CD14-positive monocyte (primary cell): ENCODE results near the gene LPCAT3. TPM values are rescaled to one million over a fixed set of nuclear protein-coding genes. Genes with fewer than 3 reads are reported as not detected.

Source experiments
- DNase-seq, 3 donors: peaks; one replicate each; pipeline ENCODE4 v3.0.0-alpha.2; 2011 to 2022
- H2AFZ ChIP-seq: 2 replicates; pipeline ENCODE4 v1.6.0; 2012; ENCODE audit warnings: mild to moderate bottlenecking, low read depth, low read length, inconsistent platforms; ENCODE audit not compliant: insufficient read depth, poor library complexity, severe bottlenecking
- H3K27ac ChIP-seq, 2 donors: 1 replicate in 1 of 2; 2 replicates in 1 of 2; pipeline ENCODE4 v1.5.1; 2012 to 2013; ENCODE audit warnings: low read length in 2 of 2, control low read depth in 1 of 2, inconsistent platforms in 1 of 2, low read depth in 1 of 2, mild to moderate bottlenecking in 1 of 2
- H3K27me3 ChIP-seq, 2 donors: one replicate each; pipeline versions ENCODE4 v1.6.0 to v1.6.1; 2011 to 2013; ENCODE audit warnings: low read length in 2 of 2; ENCODE audit not compliant: control insufficient read depth in 2 of 2, insufficient read depth in 2 of 2
- H3K36me3 ChIP-seq, 2 donors: replicated peaks in 1 of 2; 1 replicate in 1 of 2; 2 replicates in 1 of 2; pipeline versions ENCODE4 v1.5.1 to v1.6.1; 2012 to 2013; ENCODE audit warnings: low read length in 2 of 2, control low read depth in 1 of 2, inconsistent platforms in 1 of 2, mild to moderate bottlenecking in 1 of 2; ENCODE audit not compliant: insufficient read depth in 2 of 2, control insufficient read depth in 1 of 2
- H3K4me1 ChIP-seq, 2 donors: 1 replicate in 1 of 2; 2 replicates in 1 of 2; pipeline versions ENCODE4 v1.5.1 to v1.6.1; 2012 to 2013; ENCODE audit warnings: low read length in 2 of 2, control low read depth in 1 of 2, inconsistent platforms in 1 of 2, mild to moderate bottlenecking in 1 of 2, moderate library complexity in 1 of 2; ENCODE audit not compliant: insufficient read depth in 2 of 2, control insufficient read depth in 1 of 2
- H3K4me2 ChIP-seq: replicated peaks from 2 replicates; pipeline ENCODE3; 2012; ENCODE audit warnings: low read length, moderate library complexity, mild to moderate bottlenecking; ENCODE audit not compliant: poor library complexity, severe bottlenecking; ENCODE audit errors: extremely low read depth
- H3K4me3 ChIP-seq, 3 experiments: fragments of 200-600 bp in 1 of 3; sonication (generic) in 1 of 3; replicated peaks in 1 of 3; 1 replicate in 2 of 3; 2 replicates in 1 of 3; pipeline ENCODE4 v1.5.1; 2011 to 2013; ENCODE audit warnings: low read length in 3 of 3, mild to moderate bottlenecking in 3 of 3, control low read depth in 2 of 3, low read depth in 2 of 3, inconsistent platforms in 1 of 3, moderate library complexity in 1 of 3
- H3K79me2 ChIP-seq: 2 replicates; pipeline ENCODE4 v1.6.0; 2012; ENCODE audit warnings: mild to moderate bottlenecking, control low read depth, inconsistent platforms, low read length, moderate library complexity; ENCODE audit not compliant: insufficient read depth
- H3K9ac ChIP-seq: 2 replicates; pipeline ENCODE4 v1.6.0; 2017; ENCODE audit warnings: low read length, mild to moderate bottlenecking; ENCODE audit not compliant: insufficient read depth, poor library complexity, severe bottlenecking
- H3K9me3 ChIP-seq, 2 donors: replicated peaks in 1 of 2; 1 replicate in 1 of 2; 2 replicates in 1 of 2; pipeline versions ENCODE4 v1.5.1 to v1.6.1; 2012 to 2013; ENCODE audit warnings: low read length in 2 of 2, control low read depth in 1 of 2; ENCODE audit not compliant: control insufficient read depth in 1 of 2, insufficient read depth in 1 of 2
- H4K20me1 ChIP-seq: 2 replicates; pipeline ENCODE4 v1.6.0; 2012; ENCODE audit warnings: mild to moderate bottlenecking, low read length, control low read depth, moderate library complexity; ENCODE audit not compliant: insufficient read depth
- H3K27ac Mint-ChIP-seq, 7 donors: one replicate each; pipeline ENCODE4 v1.8.0; 2020; ENCODE audit warnings: mild to moderate bottlenecking in 7 of 7, mixed read lengths in 7 of 7, moderate library complexity in 6 of 7, inconsistent platforms in 2 of 7
- H3K27me3 Mint-ChIP-seq, 3 donors: one replicate each; pipeline ENCODE4 v1.8.0; 2021 to 2022; ENCODE audit warnings: low read depth in 3 of 3, mild to moderate bottlenecking in 3 of 3, mixed read lengths in 3 of 3, moderate library complexity in 3 of 3, inconsistent platforms in 1 of 3
- H3K36me3 Mint-ChIP-seq, 2 donors: one replicate each; pipeline ENCODE4 v1.8.0; 2020; ENCODE audit warnings: mixed read lengths in 2 of 2, inconsistent platforms in 1 of 2, mild to moderate bottlenecking in 1 of 2
- H3K4me1 Mint-ChIP-seq: one replicate; pipeline ENCODE4 v1.8.0; 2020; ENCODE audit warnings: mild to moderate bottlenecking, mixed read lengths
- H3K4me3 Mint-ChIP-seq, 2 donors: one replicate each; pipeline ENCODE4 v1.8.0; 2020; ENCODE audit warnings: mild to moderate bottlenecking in 2 of 2, mixed read lengths in 2 of 2, moderate library complexity in 1 of 2
- H3K9me3 Mint-ChIP-seq, 7 donors: one replicate each; pipeline ENCODE4 v1.8.0; 2020 to 2022; ENCODE audit warnings: mixed read lengths in 7 of 7, mild to moderate bottlenecking in 6 of 7, moderate library complexity in 6 of 7, inconsistent platforms in 2 of 7
- WGBS: methylation state at CpG from one replicate; pipeline ENCODE4 v1.1.5; 2013; ENCODE audit warnings: missing lambda C conversion rate; ENCODE audit not compliant: insufficient coverage; 5-methylcytosine and 5-hydroxymethylcytosine counted together
- intact Hi-C, 2 donors: fragments of 100-400 bp; cut with micrococcal nuclease; formaldehyde crosslinking; loops; one replicate each; pipeline versions ENCODE4 v1.15.0 to v1.15.1; 2023
- polyA plus RNA-seq, 3 donors: library from polyadenylated mRNA; depleted of rRNA in 1 of 3; unstranded in 2 of 3; stranded (reverse) in 1 of 3; fragments of 300-500 nt in 2 of 3; fragments of >200 nt in 1 of 3; fragmentation: Illumina TruSeq in 2 of 3; gene quantifications; 1 replicate in 2 of 3; 2 replicates in 1 of 3; pipeline ENCODE4 v1.2.3, GENCODE V29; 2012 to 2021
- TF ChIP-seq, protein P1 (sequence below): fragments of 200-600 bp; IDR thresholded peaks from one replicate; pipeline ENCODE4 v1.8.0; 2022; ENCODE audit warnings: antibody characterized with exemption, mild to moderate bottlenecking

The LPCAT3 gene
- polyA plus RNA-seq, 3 donors = 50.9 to 62.7 (median 54.1) TPM

DNA sequence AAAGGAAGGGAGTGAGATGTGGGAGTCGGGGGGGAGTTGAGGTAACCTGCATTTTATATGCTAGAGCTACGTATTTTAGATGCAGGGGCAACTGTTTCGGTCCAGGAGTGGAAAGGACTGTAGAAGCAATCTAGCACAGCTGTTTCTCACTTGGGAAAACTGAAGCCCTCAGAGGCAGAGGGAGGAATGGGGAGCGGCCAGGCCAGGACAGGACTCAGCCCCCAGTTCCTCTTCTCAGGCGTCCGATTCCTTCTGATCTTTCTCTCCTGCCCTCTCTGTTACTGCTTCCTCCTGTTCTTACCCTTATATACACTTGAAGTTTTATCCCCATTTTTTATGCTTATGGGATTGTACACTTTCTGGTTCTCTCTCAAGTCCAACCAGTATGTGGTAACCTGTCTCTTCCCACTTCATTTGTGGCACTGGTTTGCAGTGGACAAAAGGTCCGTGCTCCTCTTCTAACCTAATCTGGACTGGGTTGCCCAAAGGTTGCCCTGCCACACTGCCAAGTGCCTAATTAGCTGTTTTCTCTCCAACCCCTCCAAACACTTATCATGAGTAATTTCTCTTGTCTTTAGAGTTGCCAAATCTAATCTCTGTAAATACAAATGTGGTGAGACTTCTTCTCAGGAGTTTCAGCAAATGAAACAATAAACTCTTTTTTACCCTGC lies 16.2 kb downstream of the LPCAT3 start:
- no peak overlapping the region for H3K4me2 ChIP-seq
- H4K20me1 ChIP-seq = no peaks in the 10 kb centered on the region
- intact Hi-C loops = no loop called here
- Mint-ChIP-seq H3K27me3 (no peaks in the 10 kb centered on the region), H3K4me3 (peak overlapping the region; percentile 6 to 20), H3K9me3 (no peaks in the 10 kb centered on the region), H3K27ac (peak overlapping the region in 4 of 7 donors; percentile 31 to 88 (median 43)), H3K4me1 (peaks cover 43% of the 10 kb centered on the region), H3K36me3 (peaks cover 18 to 33% of the 10 kb centered on the region in 2 donors)
- peaks cover 45 to 50% of the 10 kb centered on the region in 2 donors for H3K4me1 ChIP-seq
- H3K36me3 ChIP-seq = peaks cover 16 to 23% of the 10 kb centered on the region in 2 donors
- WGBS = 60% methylated on average over 7 of the region's 7 CpGs
- H3K9me3 ChIP-seq = no peaks in the 10 kb centered on the region
- no peaks in the 10 kb centered on the region for H3K27me3 ChIP-seq
- no peak overlapping the region for H2AFZ ChIP-seq
- DNase-seq = peak in 2 of 3 donors; percentile 10 to 28
- TF ChIP-seq, protein P1, sequence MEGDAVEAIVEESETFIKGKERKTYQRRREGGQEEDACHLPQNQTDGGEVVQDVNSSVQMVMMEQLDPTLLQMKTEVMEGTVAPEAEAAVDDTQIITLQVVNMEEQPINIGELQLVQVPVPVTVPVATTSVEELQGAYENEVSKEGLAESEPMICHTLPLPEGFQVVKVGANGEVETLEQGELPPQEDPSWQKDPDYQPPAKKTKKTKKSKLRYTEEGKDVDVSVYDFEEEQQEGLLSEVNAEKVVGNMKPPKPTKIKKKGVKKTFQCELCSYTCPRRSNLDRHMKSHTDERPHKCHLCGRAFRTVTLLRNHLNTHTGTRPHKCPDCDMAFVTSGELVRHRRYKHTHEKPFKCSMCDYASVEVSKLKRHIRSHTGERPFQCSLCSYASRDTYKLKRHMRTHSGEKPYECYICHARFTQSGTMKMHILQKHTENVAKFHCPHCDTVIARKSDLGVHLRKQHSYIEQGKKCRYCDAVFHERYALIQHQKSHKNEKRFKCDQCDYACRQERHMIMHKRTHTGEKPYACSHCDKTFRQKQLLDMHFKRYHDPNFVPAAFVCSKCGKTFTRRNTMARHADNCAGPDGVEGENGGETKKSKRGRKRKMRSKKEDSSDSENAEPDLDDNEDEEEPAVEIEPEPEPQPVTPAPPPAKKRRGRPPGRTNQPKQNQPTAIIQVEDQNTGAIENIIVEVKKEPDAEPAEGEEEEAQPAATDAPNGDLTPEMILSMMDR = no peak
- no peak overlapping the region for H3K9ac ChIP-seq
- peaks cover 54% of the 10 kb centered on the region for H3K79me2 ChIP-seq
- no peak overlapping the region for H3K4me3 ChIP-seq
- peak overlapping the region in 1 of 2 donors; percentile 63 for H3K27ac ChIP-seq

DNA sequence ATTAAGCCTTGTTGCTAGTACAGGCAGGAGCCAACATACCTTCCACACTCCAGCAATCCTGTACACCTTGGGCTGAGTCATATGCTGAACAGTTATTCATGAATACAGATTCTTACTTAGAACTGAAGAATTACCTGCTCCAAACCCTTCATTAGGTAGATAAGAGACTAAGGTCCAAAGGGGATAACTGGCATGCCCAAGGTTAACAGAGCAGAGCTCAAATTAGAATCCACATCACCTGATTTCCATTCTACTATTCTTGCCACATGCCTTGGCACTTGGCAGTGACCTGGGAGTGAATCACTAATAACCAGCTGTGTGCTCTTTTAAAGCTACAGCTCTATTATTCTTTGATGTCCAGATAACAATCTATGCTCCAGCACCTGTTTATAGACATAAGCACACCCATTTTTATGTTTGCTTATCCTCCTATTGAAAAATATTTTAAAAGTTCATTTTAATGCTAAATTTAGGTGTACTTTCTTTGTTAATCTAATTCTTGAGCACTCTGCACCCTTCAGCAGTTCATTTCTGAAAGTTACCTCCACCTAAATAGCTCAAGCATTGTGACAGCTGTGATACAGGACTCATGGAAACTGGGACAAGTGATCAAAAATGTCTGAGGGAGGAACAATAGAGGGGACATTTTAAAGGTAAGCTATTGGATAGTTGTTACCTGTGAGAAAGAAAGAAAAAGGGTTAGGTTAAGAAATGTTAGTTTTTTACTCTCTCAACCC lies 19.4 kb downstream of the LPCAT3 start:
- no peak overlapping the region for H3K27ac ChIP-seq
- H3K9me3 ChIP-seq = no peaks in the 10 kb centered on the region
- no peak for DNase-seq
- H3K4me3 ChIP-seq = no peak overlapping the region
- H3K36me3 ChIP-seq = peaks cover 16 to 31% of the 10 kb centered on the region in 2 donors
- peaks cover 0 to 2% (median 0%) of the 10 kb centered on the region in 3 donors for H3K27me3 Mint-ChIP-seq
- peaks cover 39% of the 10 kb centered on the region for H3K79me2 ChIP-seq
- peaks cover 32% of the 10 kb centered on the region for H3K4me1 Mint-ChIP-seq
- TF ChIP-seq, protein P1 = no peak
- H3K4me3 Mint-ChIP-seq = no peak overlapping the region
- no peaks in the 10 kb centered on the region for H3K9me3 Mint-ChIP-seq
- no peak overlapping the region for H3K27ac Mint-ChIP-seq
- intact Hi-C loops = no loop called here
- H3K4me1 ChIP-seq = peaks cover 19 to 28% of the 10 kb centered on the region in 2 donors
- no peak overlapping the region for H2AFZ ChIP-seq
- H3K4me2 ChIP-seq = no peak overlapping the region
- H3K27me3 ChIP-seq = no peaks in the 10 kb centered on the region
- no peak overlapping the region for H3K9ac ChIP-seq
- H4K20me1 ChIP-seq = peaks cover 6% of the 10 kb centered on the region
- H3K36me3 Mint-ChIP-seq = peaks cover 36 to 59% of the 10 kb centered on the region in 2 donors
